PC-3 (cell line): Measurements from ENCODE around the gene BCAP29.

Source experiments
- CTCF ChIP-seq: fragments of 300-600 bp; sonication (generic); conservative IDR thresholded peaks from 2 replicates; pipeline ENCODE4 v1.5.1; 2017; ENCODE audit warnings: antibody characterized with exemption, low read depth, mild to moderate bottlenecking, low read length
- EZH2 ChIP-seq: fragments of 300-600 bp; sonication (generic); IDR thresholded peaks from one replicate; pipeline ENCODE4 v1.6.1; 2017; ENCODE audit warnings: antibody characterized with exemption, mild to moderate bottlenecking, low read length; ENCODE audit not compliant: unreplicated experiment

GRCh38 chr7:107667341-107667740, 87.3 kb downstream of the BCAP29 start:
- TF ChIP-seq EZH2 = no peak
- TF ChIP-seq CTCF = no peak
